A673 (cell line): Measurements from ENCODE around the gene NACAD. TPM values are rescaled to one million over a fixed set of nuclear protein-coding genes. Genes with fewer than 3 reads are reported as not detected.

Source experiments
- BruUV-seq: library from RNA; stranded (reverse); fragments of 400-500 nt; replicated peaks from 2 replicates; lab custom pipeline; 2021; lab: Mats Ljungman, UMichigan
- CTCF ChIA-PET: fragments of 300-600 bp; sonication (Branson Sonifier 250); formaldehyde crosslinking; loops from one replicate; lab custom pipeline; 2022; ENCODE audit warnings: antibody characterized with exemption; lab: Charles Lee
- POLR2A ChIA-PET: fragments of 300-600 bp; sonication (Branson Sonifier 250); formaldehyde crosslinking; loops from one replicate; lab custom pipeline; 2022; ENCODE audit warnings: antibody characterized with exemption; ENCODE audit not compliant: low non-redundant PET; lab: Charles Lee
- DNase-seq: peaks from one replicate; pipeline ENCODE4 v3.0.0-alpha.2; 2015; ENCODE audit warnings: low spot score
- H3K27ac ChIP-seq: fragments of 200-600 bp; sonication (generic); 2 replicates; pipeline ENCODE4 v1.5.1; 2016; ENCODE audit warnings: mixed run types, low read depth, mild to moderate bottlenecking, mixed read lengths, antibody characterized with exemption, low read length; ENCODE audit not compliant: poor library complexity, severe bottlenecking
- H3K27me3 ChIP-seq: fragments of 200-600 bp; sonication (generic); replicated peaks from 2 replicates; pipeline ENCODE4 v1.6.1; 2017; ENCODE audit warnings: mixed run types, low read depth, mild to moderate bottlenecking, mixed read lengths, antibody characterized with exemption, low read length; ENCODE audit not compliant: insufficient read depth, poor library complexity
- H3K36me3 ChIP-seq: fragments of 200-600 bp; sonication (generic); 2 replicates; pipeline ENCODE4 v1.6.1; 2016; ENCODE audit warnings: mixed run types, mild to moderate bottlenecking, mixed read lengths, antibody characterized with exemption, low read length; ENCODE audit not compliant: insufficient read depth, poor library complexity, severe bottlenecking
- H3K4me1 ChIP-seq: fragments of 200-600 bp; sonication (generic); 2 replicates; pipeline ENCODE4 v1.6.1; 2017; ENCODE audit warnings: mixed run types, mild to moderate bottlenecking, mixed read lengths, antibody characterized with exemption, low read length; ENCODE audit not compliant: insufficient read depth, poor library complexity, severe bottlenecking
- H3K4me3 ChIP-seq: fragments of 200-600 bp; sonication (generic); 2 replicates; pipeline ENCODE4 v1.5.1; 2016; ENCODE audit warnings: low read depth, mixed run types, mild to moderate bottlenecking, mixed read lengths, low read length; ENCODE audit not compliant: poor library complexity, severe bottlenecking
- H3K9me3 ChIP-seq: fragments of 200-600 bp; sonication (generic); 2 replicates; pipeline ENCODE4 v1.6.1; 2016; ENCODE audit warnings: mixed run types, low read depth, mild to moderate bottlenecking, mixed read lengths, antibody characterized with exemption, low read length; ENCODE audit not compliant: poor library complexity, severe bottlenecking
- EZH2 ChIP-seq: fragments of 200-600 bp; sonication (generic); IDR thresholded peaks from 2 replicates; pipeline ENCODE4 v1.6.1; 2017; ENCODE audit warnings: borderline replicate concordance, low read depth, mild to moderate bottlenecking, mixed read lengths, antibody characterized with exemption, low read length; ENCODE audit not compliant: poor library complexity, severe bottlenecking
- intact Hi-C: fragments of 100-400 bp; cut with micrococcal nuclease; formaldehyde crosslinking; loops from one replicate; pipeline ENCODE4 v1.10.0; 2022; ENCODE audit not compliant: unreplicated experiment
- total RNA-seq: library from RNA; stranded (reverse); gene quantifications from 2 replicates; pipeline ENCODE4 v1.2.3, GENCODE V29; 2021
- TF ChIP-seq, protein P1 (sequence below): fragments of 300-800, 200-600 bp; sonication (generic); conservative IDR thresholded peaks from 2 replicates; pipeline ENCODE4 v1.5.1; 2017; ENCODE audit warnings: low read depth, mild to moderate bottlenecking, antibody characterized with exemption, low read length, moderate library complexity, mixed read lengths

NACAD gene
- total RNA-seq, 1 experiment from 2014 or later: 1.1 TPM

DNA sequence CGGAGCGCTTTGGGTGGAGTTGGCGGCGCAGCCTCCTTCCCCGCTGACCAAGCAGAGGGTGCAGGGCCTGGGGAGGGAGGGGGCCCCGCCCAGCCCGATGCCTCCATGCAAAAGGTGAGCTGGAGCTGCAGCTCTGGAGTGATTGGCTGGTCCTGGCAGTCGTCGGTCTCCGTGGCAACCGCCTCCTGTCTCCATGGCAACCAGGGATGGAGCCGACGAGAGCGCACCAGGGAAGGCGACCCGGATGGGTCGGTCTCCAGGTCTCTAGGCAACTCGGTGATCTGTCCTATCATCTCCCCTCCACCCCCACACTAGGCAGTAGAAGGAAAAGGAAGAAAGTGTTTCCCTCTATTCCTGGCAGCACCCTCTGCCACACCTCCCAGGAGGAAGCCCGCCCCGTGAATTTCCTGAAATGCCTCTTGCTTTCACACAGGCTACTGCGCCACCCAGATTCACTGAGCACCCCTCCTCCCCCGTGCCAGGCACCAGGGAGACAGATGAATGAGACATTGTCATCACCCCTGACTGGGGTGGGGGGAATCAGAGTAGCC is 647 bp upstream of the NACAD start:
- Histone ChIP-seq H3K36me3 (no peaks in the 10 kb centered on the region), H3K27ac (no peak overlapping the region), H3K4me3 (peak overlapping the region; percentile 56), H3K9me3 (no peaks in the 10 kb centered on the region), H3K4me1 (no peaks in the 10 kb centered on the region), H3K27me3 (no peaks in the 10 kb centered on the region)
- DNase-seq: peak; percentile 67
- intact Hi-C loops: no loop called here
- ChIA-PET CTCF (no interaction called here), POLR2A (no interaction called here)
- TF ChIP-seq, protein P1, sequence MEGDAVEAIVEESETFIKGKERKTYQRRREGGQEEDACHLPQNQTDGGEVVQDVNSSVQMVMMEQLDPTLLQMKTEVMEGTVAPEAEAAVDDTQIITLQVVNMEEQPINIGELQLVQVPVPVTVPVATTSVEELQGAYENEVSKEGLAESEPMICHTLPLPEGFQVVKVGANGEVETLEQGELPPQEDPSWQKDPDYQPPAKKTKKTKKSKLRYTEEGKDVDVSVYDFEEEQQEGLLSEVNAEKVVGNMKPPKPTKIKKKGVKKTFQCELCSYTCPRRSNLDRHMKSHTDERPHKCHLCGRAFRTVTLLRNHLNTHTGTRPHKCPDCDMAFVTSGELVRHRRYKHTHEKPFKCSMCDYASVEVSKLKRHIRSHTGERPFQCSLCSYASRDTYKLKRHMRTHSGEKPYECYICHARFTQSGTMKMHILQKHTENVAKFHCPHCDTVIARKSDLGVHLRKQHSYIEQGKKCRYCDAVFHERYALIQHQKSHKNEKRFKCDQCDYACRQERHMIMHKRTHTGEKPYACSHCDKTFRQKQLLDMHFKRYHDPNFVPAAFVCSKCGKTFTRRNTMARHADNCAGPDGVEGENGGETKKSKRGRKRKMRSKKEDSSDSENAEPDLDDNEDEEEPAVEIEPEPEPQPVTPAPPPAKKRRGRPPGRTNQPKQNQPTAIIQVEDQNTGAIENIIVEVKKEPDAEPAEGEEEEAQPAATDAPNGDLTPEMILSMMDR: no peak
- no TSS peak for BruUV-seq

DNA sequence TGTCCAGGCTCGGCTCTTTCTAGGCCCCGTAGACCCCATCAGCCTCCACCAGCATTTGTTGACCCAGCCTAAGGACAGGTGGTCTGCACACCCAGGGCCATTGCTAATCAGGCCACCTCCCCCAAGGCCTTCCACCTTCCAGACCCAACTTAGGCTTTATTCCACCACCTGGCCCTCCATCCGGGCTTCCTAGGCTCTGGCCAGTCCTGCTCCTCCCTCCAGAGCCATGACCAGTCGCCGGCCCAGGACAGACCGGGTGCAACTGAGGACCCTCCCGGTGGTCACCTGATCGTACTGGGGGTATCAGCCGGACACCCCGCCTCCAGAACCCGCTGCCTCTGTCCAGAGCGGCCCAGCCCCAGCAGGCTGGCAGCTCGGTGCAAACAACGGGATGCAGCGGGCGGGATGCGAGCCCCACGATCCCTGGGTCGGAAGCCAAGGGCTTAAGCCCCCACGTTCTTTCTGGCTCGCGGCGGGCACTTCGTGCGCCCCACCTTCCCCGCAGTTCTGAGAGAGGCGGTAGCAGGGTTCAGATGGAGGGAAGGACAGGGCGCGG is 545 bp downstream of the NACAD start:
- Histone ChIP-seq H3K27ac (no peak overlapping the region), H3K36me3 (no peaks in the 10 kb centered on the region), H3K4me1 (no peaks in the 10 kb centered on the region), H3K4me3 (peak overlapping the region; percentile 56), H3K9me3 (no peaks in the 10 kb centered on the region), H3K27me3 (no peaks in the 10 kb centered on the region)
- ChIA-PET POLR2A (no interaction called here), CTCF (no interaction called here)
- intact Hi-C loops: no loop called here
- BruUV-seq: no TSS peak
- DNase-seq: no peak
- TF ChIP-seq, protein P1: no peak
- TF ChIP-seq EZH2: no peak

DNA sequence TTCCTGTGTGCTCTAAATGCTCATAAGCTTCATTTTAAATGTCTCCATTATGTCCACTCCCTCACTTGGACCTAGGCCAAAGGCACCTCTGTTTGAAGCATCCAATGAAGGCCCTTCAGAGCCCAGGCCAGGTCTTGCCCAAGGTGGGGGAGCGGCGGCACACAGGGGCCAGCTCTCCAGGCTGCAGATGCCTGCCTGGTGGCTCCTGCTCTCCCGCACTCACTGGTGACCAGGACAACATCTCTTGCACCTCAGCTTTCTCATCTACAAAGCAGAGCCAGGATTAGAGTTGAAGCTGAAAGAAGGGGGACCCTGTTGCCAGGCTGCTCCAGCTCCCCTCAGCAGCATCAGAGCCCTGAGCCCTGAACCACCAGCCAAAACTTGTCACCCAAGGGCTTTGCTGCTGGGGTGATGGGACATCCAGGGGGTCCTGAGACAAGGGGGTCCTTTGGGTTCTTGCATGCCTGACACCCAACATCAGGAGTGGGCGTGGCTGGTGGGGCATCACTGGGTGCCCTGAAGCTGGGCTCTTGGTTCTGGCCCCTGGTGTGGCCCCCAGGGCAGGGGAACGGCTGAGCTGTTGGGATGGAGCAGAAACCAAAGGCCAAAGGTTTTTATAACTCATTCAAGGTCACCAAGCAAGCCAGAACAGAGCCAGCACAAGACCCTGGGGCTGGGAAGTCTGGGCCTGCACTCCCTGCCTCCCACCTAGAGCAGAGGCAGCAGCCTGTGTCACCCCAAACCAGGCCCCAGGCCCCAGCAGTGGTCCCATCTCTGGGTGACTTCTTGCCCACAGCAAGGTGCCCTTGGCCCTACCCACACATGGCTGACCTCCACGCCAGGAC is 1.2 kb downstream of the NACAD start:
- BruUV-seq: no TSS peak
- no peak overlapping the region for H3K27ac ChIP-seq

More for the DNA sequence above, 1.2 kb downstream of the NACAD start:
- no peaks in the 10 kb centered on the region for H3K9me3 ChIP-seq
- H3K27me3 ChIP-seq: no peaks in the 10 kb centered on the region
- no peaks in the 10 kb centered on the region for H3K36me3 ChIP-seq
- intact Hi-C loops: no loop called here
- POLR2A ChIA-PET: no interaction called here
- no peaks in the 10 kb centered on the region for H3K4me1 ChIP-seq
- CTCF ChIA-PET: no interaction called here
- DNase-seq: no peak
- no peak overlapping the region for H3K4me3 ChIP-seq
- TF ChIP-seq, protein P1: no peak
- TF ChIP-seq EZH2: no peak
